ENCODE results near the gene SLC16A4.
"Not testable (repeated sequence)": the region's sequence is repeated elsewhere in the genome, so short reads cannot be mapped to it uniquely, and the experiment has no call there.

Gene SLC16A4

GRCh38 chr1:110390692-110391245 lies at the start of gene SLC16A4:
TSS of gene SLC16A4 (minus strand) at chr1:110391026. CDS start at chr1:110389323, 1,703 bp downstream.
- in situ Hi-C loops (cut with MboI; ENCODE audit: low sequenced_read_pairs), result no loop called here

- in situ Hi-C loops (cut with MboI; ENCODE audit: low sequenced_read_pairs), result not testable (repeated sequence)
These were observed 49.0 kb upstream of the SLC16A4 start for GRCh38 chr1:110439873-110440272.

- in situ Hi-C loops (cut with MboI; ENCODE audit: low sequenced_read_pairs), result no loop called here
These were observed 48.1 kb upstream of the SLC16A4 start for GRCh38 chr1:110438893-110439292.

- in situ Hi-C loops (cut with MboI; ENCODE audit: low sequenced_read_pairs), result not testable (repeated sequence)
These were observed 46.9 kb upstream of the SLC16A4 start for GRCh38 chr1:110437645-110438299.

GRCh38 chr1:110436635-110437034 lies 45.8 kb upstream of the SLC16A4 start:
- in situ Hi-C loops (cut with MboI; ENCODE audit: low sequenced_read_pairs), result no loop called here

- in situ Hi-C loops (cut with MboI; ENCODE audit: low sequenced_read_pairs), result no loop called here
These were observed 44.1 kb upstream of the SLC16A4 start for GRCh38 chr1:110434946-110435345.

GRCh38 chr1:110433803-110434202 lies 43.0 kb upstream of the SLC16A4 start:
- in situ Hi-C loops (cut with MboI; ENCODE audit: low sequenced_read_pairs), result no loop called here

GRCh38 chr1:110433213-110433612 lies 42.4 kb upstream of the SLC16A4 start:
- in situ Hi-C loops (cut with MboI; ENCODE audit: low sequenced_read_pairs), result no loop called here

GRCh38 chr1:110430901-110431300 lies 40.1 kb upstream of the SLC16A4 start:
- in situ Hi-C loops (cut with MboI; ENCODE audit: low sequenced_read_pairs), result no loop called here

GRCh38 chr1:110430366-110430765 lies 39.5 kb upstream of the SLC16A4 start:
- in situ Hi-C loops (cut with MboI; ENCODE audit: low sequenced_read_pairs), result no loop called here

GRCh38 chr1:110428946-110429345 lies 38.1 kb upstream of the SLC16A4 start:
- in situ Hi-C loops (cut with MboI; ENCODE audit: low sequenced_read_pairs), result no loop called here

GRCh38 chr1:110426854-110427253 lies 36.0 kb upstream of the SLC16A4 start:
- in situ Hi-C loops (cut with MboI; ENCODE audit: low sequenced_read_pairs), result no loop called here

GRCh38 chr1:110425612-110426152 lies 34.9 kb upstream of the SLC16A4 start:
- in situ Hi-C loops (cut with MboI; ENCODE audit: low sequenced_read_pairs), result no loop called here

- in situ Hi-C loops (cut with MboI; ENCODE audit: low sequenced_read_pairs), result no loop called here
These were observed 34.1 kb upstream of the SLC16A4 start for GRCh38 chr1:110424699-110425611.

GRCh38 chr1:110420874-110421793 lies 30.3 kb upstream of the SLC16A4 start:
- in situ Hi-C loops (cut with MboI; ENCODE audit: low sequenced_read_pairs), result no loop called here

GRCh38 chr1:110420023-110420662 lies 29.3 kb upstream of the SLC16A4 start:
- in situ Hi-C loops (cut with MboI; ENCODE audit: low sequenced_read_pairs), result no loop called here

- in situ Hi-C loops (cut with MboI; ENCODE audit: low sequenced_read_pairs), result no loop called here
These were observed 27.9 kb upstream of the SLC16A4 start for GRCh38 chr1:110418729-110419128.

- in situ Hi-C loops (cut with MboI; ENCODE audit: low sequenced_read_pairs), result not testable (repeated sequence)
These were observed 22.2 kb upstream of the SLC16A4 start for GRCh38 chr1:110413045-110413444.

- in situ Hi-C loops (cut with MboI; ENCODE audit: low sequenced_read_pairs), result no loop called here
These were observed 21.8 kb upstream of the SLC16A4 start for GRCh38 chr1:110412576-110412975.

- in situ Hi-C loops (cut with MboI; ENCODE audit: low sequenced_read_pairs), result no loop called here
These were observed 20.4 kb upstream of the SLC16A4 start for GRCh38 chr1:110411173-110411735.

Data from hTERT RPE-1 (cell line).